DMS79 (cell line): Measurements from ENCODE around the gene DISP2.
A peak's percentile ranks its signal among the peaks of the same experiment; 100 is the strongest.

Experiments
- DNase-seq: peaks from one replicate; lab custom pipeline; 2025; lab: John Stamatoyannopoulos, UW

The DISP2 gene

DNA sequence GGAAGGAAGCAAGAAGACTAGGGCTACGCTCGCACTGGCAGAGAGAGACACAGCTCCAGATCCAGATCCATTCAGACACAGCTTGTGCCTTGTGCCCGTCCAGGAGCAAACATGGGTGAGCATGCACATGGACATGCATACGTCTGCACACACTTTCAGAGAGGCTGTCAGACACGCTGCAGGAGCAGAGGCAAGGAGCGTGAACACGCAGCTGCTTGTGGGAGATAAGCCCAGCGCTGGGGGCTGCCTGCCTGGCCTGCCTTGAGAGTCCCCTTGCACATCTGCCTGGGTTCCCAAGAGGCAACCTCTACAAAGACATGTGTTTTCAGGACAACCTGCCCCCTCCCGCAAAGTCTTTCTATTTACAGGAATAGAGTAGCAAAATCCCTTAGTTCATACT lies 69.2 kb downstream of the DISP2 start:
- no peak for DNase-seq

- peak; percentile 66 for DNase-seq
Measured at GRCh38 chr15:40428185-40428584, 70.2 kb downstream of the DISP2 start.
